Endodermal cell (in vitro differentiated cells): ENCODE results near the gene TRPC3. TPM values are rescaled to one million over a fixed set of nuclear protein-coding genes. Genes with fewer than 3 reads are reported as not detected.
A peak's percentile ranks its signal among the peaks of the same experiment; 100 is the strongest.

Experiments used
- DNase-seq: peaks from one replicate; pipeline ENCODE4 v3.0.0-alpha.2; 2017
- H3K27ac ChIP-seq: 2 replicates; pipeline ENCODE4 v1.5.1; 2013; ENCODE audit warnings: mild to moderate bottlenecking, low read depth, low read length, moderate library complexity
- H3K27me3 ChIP-seq: 2 replicates; pipeline ENCODE4 v1.6.1; 2013; ENCODE audit warnings: mild to moderate bottlenecking, low read length, moderate library complexity; ENCODE audit not compliant: insufficient read depth, control insufficient read depth, poor library complexity, severe bottlenecking
- H3K36me3 ChIP-seq: 2 replicates; pipeline ENCODE4 v1.7.0; 2013; ENCODE audit warnings: mild to moderate bottlenecking, low read length, moderate library complexity; ENCODE audit not compliant: control insufficient read depth, insufficient read depth
- H3K4me1 ChIP-seq: one replicate; pipeline ENCODE4 v1.7.0; 2013; ENCODE audit warnings: low read length; ENCODE audit not compliant: control insufficient read depth, insufficient read depth
- H3K4me3 ChIP-seq: 2 replicates; pipeline ENCODE4 v1.5.1; 2013; ENCODE audit warnings: mild to moderate bottlenecking, low read length, moderate library complexity
- H3K9ac ChIP-seq: 2 replicates; pipeline ENCODE4 v1.6.1; 2013; ENCODE audit warnings: mild to moderate bottlenecking, low read length, moderate library complexity; ENCODE audit not compliant: poor library complexity, severe bottlenecking; ENCODE audit errors: extremely low read depth
- H3K9me3 ChIP-seq: 2 replicates; pipeline ENCODE4 v1.6.1; 2013; ENCODE audit warnings: mild to moderate bottlenecking, low read length, moderate library complexity; ENCODE audit not compliant: control insufficient read depth
- H3K27ac Mint-ChIP-seq: 2 replicates; pipeline ENCODE4 v1.8.0; 2020; ENCODE audit warnings: mixed read lengths
- H3K27me3 Mint-ChIP-seq: 2 replicates; pipeline ENCODE4 v1.8.0; 2021; ENCODE audit warnings: mild to moderate bottlenecking, mixed read lengths; ENCODE audit not compliant: insufficient read depth
- H3K36me3 Mint-ChIP-seq: 2 replicates; pipeline ENCODE4 v1.8.0; 2020; ENCODE audit warnings: low read depth, mixed read lengths
- H3K4me1 Mint-ChIP-seq: 2 replicates; pipeline ENCODE4 v1.8.0; 2020; ENCODE audit warnings: mixed read lengths
- H3K4me3 Mint-ChIP-seq: 2 replicates; pipeline ENCODE4 v1.8.0; 2020; ENCODE audit warnings: mild to moderate bottlenecking, moderate library complexity, mixed read lengths
- H3K9me3 Mint-ChIP-seq: 2 replicates; pipeline ENCODE4 v1.8.0; 2020; ENCODE audit warnings: mild to moderate bottlenecking, mixed read lengths
- whole genome bisulfite sequencing, 2 experiments: methylation state at CpG; one replicate each; pipeline versions ENCODE4 v1.1.5 to v1.1.7; 2013; ENCODE audit warnings: missing lambda C conversion rate in 2 of 2, mixed read lengths in 1 of 2; ENCODE audit not compliant: insufficient coverage in 1 of 2, insufficient read length in 1 of 2; 5-methylcytosine and 5-hydroxymethylcytosine counted together
- total RNA-seq, 2 donors: library from RNA; stranded (reverse); fragmentation: NEBNext Ultra II Directional in 1 of 2; extraction: Animal tissue kit (Norgen Biotek cat#: 25700) in 1 of 2; gene quantifications; 2 replicates in 1 of 2; 3 replicates in 1 of 2; pipeline ENCODE4 v1.2.1, GENCODE V29; 2021
- TF ChIP-seq, protein P1 (sequence below): fragments of 200-600 bp; sonication (generic); conservative IDR thresholded peaks from 2 replicates; pipeline ENCODE4 v1.5.0; 2021; ENCODE audit warnings: antibody characterized with exemption, mild to moderate bottlenecking

Gene TRPC3
- total RNA-seq, 2 donors from 2014 or later = 0.79 to 1.00 TPM

DNA sequence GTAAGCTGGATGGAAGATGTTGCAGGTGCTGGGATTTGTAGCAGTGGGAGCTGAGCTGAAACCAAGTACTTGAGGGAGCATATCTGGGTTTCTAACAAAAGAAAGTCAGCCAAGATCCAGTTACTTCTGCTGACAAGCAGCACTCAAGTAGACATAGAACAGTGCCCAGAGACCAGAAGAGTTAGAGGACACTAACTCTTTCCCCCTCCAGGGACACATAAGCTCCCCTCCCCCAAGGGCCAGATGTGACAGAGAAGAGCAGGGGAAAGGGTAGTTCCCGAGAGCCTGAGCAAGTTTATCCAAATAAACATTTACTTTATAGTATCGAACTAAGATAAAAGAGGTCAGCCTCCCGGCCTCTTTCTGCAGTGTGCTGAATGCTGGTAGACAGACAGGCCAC lies 12.2 kb downstream of the TRPC3 start:
- no peak overlapping the region for H3K4me3 Mint-ChIP-seq
- H3K27ac ChIP-seq = no peak overlapping the region
- H3K9me3 Mint-ChIP-seq = no peaks in the 10 kb centered on the region
- WGBS, 2 experiments = 67 to 73% methylated on average over 1 to 3 of the region's 3 CpGs
- peaks cover 20% of the 10 kb centered on the region for H3K4me1 ChIP-seq
- H3K27ac Mint-ChIP-seq = no peak overlapping the region
- peaks cover 46% of the 10 kb centered on the region for H3K4me1 Mint-ChIP-seq
- peak; percentile 49 for DNase-seq
- TF ChIP-seq, protein P1, sequence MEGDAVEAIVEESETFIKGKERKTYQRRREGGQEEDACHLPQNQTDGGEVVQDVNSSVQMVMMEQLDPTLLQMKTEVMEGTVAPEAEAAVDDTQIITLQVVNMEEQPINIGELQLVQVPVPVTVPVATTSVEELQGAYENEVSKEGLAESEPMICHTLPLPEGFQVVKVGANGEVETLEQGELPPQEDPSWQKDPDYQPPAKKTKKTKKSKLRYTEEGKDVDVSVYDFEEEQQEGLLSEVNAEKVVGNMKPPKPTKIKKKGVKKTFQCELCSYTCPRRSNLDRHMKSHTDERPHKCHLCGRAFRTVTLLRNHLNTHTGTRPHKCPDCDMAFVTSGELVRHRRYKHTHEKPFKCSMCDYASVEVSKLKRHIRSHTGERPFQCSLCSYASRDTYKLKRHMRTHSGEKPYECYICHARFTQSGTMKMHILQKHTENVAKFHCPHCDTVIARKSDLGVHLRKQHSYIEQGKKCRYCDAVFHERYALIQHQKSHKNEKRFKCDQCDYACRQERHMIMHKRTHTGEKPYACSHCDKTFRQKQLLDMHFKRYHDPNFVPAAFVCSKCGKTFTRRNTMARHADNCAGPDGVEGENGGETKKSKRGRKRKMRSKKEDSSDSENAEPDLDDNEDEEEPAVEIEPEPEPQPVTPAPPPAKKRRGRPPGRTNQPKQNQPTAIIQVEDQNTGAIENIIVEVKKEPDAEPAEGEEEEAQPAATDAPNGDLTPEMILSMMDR = no peak
- no peaks in the 10 kb centered on the region for H3K27me3 Mint-ChIP-seq
- no peaks in the 10 kb centered on the region for H3K36me3 ChIP-seq
- H3K9me3 ChIP-seq = no peaks in the 10 kb centered on the region
- no peaks in the 10 kb centered on the region for H3K36me3 Mint-ChIP-seq
- H3K9ac ChIP-seq = no peak overlapping the region
- H3K4me3 ChIP-seq = peak overlapping the region; percentile 15
- H3K27me3 ChIP-seq = no peaks in the 10 kb centered on the region

DNA sequence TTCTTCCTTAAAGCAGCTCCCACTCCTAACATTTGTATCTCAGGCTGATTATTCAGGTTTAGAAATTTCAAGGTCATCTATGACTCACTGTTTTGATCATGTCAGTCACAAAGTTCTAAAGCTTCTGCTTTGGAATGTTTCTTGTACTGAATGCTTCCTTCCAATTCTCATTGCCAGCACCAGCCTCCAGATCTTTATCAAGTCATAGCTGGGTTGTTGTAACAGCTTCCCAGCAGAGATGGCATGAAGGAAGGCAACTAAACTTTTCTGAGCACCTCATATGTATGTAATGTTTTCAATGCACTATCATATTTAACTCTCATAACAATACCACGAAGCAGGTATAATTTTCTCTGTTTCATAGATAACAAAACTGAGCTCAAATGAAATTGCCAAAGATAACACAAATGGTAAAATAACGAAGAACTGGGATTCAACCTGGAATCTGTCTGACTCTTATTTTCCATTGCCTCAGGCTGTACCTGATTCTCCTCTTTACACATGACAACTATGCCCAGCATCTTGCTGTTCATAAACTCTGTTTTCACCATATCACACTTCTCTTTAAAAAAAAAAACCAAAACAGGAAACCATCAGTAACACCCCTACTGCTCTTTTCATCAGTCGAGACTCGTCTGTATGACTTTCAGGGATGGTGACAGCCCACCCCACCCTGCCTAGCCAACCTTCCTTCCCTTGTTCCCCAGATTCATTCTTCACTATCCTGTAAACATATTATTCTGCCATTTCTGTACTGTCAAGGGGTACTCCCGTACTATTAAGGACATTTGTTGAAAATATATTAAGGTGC lies 13.4 kb downstream of the TRPC3 start:
- no peaks in the 10 kb centered on the region for H3K9me3 Mint-ChIP-seq
- peaks cover 20% of the 10 kb centered on the region for H3K4me1 ChIP-seq
- no peak overlapping the region for H3K27ac ChIP-seq
- H3K27me3 Mint-ChIP-seq = no peaks in the 10 kb centered on the region
- H3K27ac Mint-ChIP-seq = no peak overlapping the region
- no peak for DNase-seq
- TF ChIP-seq, protein P1 = no peak
- H3K4me3 Mint-ChIP-seq = no peak overlapping the region
- no peak overlapping the region for H3K4me3 ChIP-seq
- H3K36me3 Mint-ChIP-seq = no peaks in the 10 kb centered on the region
- no peaks in the 10 kb centered on the region for H3K27me3 ChIP-seq
- peaks cover 46% of the 10 kb centered on the region for H3K4me1 Mint-ChIP-seq
- no peak overlapping the region for H3K9ac ChIP-seq
- H3K36me3 ChIP-seq = no peaks in the 10 kb centered on the region
- H3K9me3 ChIP-seq = no peaks in the 10 kb centered on the region
- WGBS, 2 experiments = 87 to 91% methylated on average over 4 to 5 of the region's 5 CpGs

DNA sequence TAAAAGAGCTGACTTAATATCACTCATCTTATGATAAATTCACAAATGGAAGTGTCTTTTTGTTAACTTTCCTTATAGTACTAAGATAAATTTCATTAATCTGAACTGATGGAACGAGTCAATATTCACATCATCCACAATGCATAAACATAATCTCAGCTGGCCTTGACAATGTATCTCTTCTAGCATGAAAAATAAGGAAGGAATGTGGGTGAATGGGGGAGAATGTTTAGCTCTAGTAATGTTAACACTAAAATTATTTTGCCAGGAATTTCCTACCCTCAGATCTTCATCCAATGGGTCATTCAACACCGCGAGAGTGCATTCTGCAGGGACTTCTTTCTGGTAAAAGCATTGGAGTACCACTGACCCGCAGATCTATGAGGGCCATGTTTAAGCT lies 15.8 kb downstream of the TRPC3 start:
- Histone ChIP-seq H3K27ac (no peak overlapping the region), H3K4me1 (peaks cover 18% of the 10 kb centered on the region), H3K9ac (no peak overlapping the region), H3K9me3 (no peaks in the 10 kb centered on the region), H3K4me3 (no peak overlapping the region), H3K36me3 (no peaks in the 10 kb centered on the region), H3K27me3 (no peaks in the 10 kb centered on the region)
- H3K36me3 Mint-ChIP-seq = no peaks in the 10 kb centered on the region
- no peak for DNase-seq
- no peak overlapping the region for H3K27ac Mint-ChIP-seq
- TF ChIP-seq, protein P1 = no peak
- no peak overlapping the region for H3K4me3 Mint-ChIP-seq
- H3K27me3 Mint-ChIP-seq = no peaks in the 10 kb centered on the region
- no peaks in the 10 kb centered on the region for H3K9me3 Mint-ChIP-seq
- peaks cover 30% of the 10 kb centered on the region for H3K4me1 Mint-ChIP-seq
- WGBS, 2 experiments = 61 to 67% methylated on average over 3 of the region's 4 CpGs
